H1 (cell line): ENCODE results near the gene GRIA1. TPM values are rescaled to one million over a fixed set of nuclear protein-coding genes. Genes with fewer than 3 reads are reported as not detected.

ENCODE experiments used
- ATF3 ChIP-seq: IDR thresholded peaks from 2 replicates; pipeline ENCODE4 v1.6.1; 2011; ENCODE audit warnings: low read depth, mild to moderate bottlenecking, low read length; ENCODE audit not compliant: insufficient read depth
- JUND ChIP-seq: IDR thresholded peaks from 2 replicates; pipeline ENCODE4 v1.6.1; 2011; ENCODE audit warnings: mild to moderate bottlenecking, improper control_type of control experiment, low read length
- RXRA ChIP-seq: IDR thresholded peaks from 2 replicates; pipeline ENCODE4 v1.6.1; 2011; ENCODE audit warnings: low read depth, mild to moderate bottlenecking, low read length, moderate library complexity; ENCODE audit not compliant: insufficient read depth
- polyA plus RNA-seq, 7 experiments: library from polyadenylated mRNA; depleted of rRNA in 3 of 7; stranded (reverse) in 5 of 7; unstranded in 2 of 7; fragments of >200 nt in 5 of 7; fragments of 200-250 nt in 2 of 7; gene quantifications; 1 replicate in 5 of 7; 2 replicates in 1 of 7; 4 replicates in 1 of 7; pipeline versions ENCODE4 v1.2.1 to v1.2.3, GENCODE V29; 2011 to 2013; ENCODE audit warnings: missing spikeins in 2 of 7, mixed read lengths in 2 of 7
- total RNA-seq: library from RNA; stranded (reverse); fragmentation: NEBNext Ultra II Directional; extraction: Animal tissue kit (Norgen Biotek cat#: 25700); gene quantifications from 2 replicates; pipeline ENCODE4 v1.2.1, GENCODE V29; 2021

The GRIA1 gene
- total and polyA plus RNA-seq, 2 of the 8 experiments (the other 6 are each of a cell fraction or from before 2014, with no cell fraction given): 0.97 to 2.5 TPM

GRCh38 chr5:153699035-153699434 lies 208.6 kb downstream of the GRIA1 start (continued):
- TF ChIP-seq ATF3 (no peak), RXRA (no peak), JUND (no peak)
